H9 (cell line): ENCODE data around the gene JPH2. TPM values are rescaled to one million over a fixed set of nuclear protein-coding genes. Genes with fewer than 3 reads are reported as not detected.

Experiments used
- DNase-seq: peaks from one replicate; pipeline ENCODE4 v3.0.0-alpha.2; 2017
- H2AFZ ChIP-seq: one replicate; pipeline ENCODE4 v1.6.1; 2013; ENCODE audit warnings: mild to moderate bottlenecking, low read length, control low read depth, moderate library complexity
- H2AK5ac ChIP-seq: 2 replicates; pipeline ENCODE4 v1.6.1; 2013; ENCODE audit warnings: low read length, control low read depth, mixed read lengths; ENCODE audit not compliant: insufficient read length
- H2BK120ac ChIP-seq: one replicate; pipeline ENCODE4 v1.6.1; 2013; ENCODE audit warnings: low read depth, mild to moderate bottlenecking, low read length, control low read depth, inconsistent platforms; ENCODE audit not compliant: poor library complexity, severe bottlenecking
- H2BK12ac ChIP-seq: 2 replicates; pipeline ENCODE4 v1.6.1; 2013; ENCODE audit warnings: low read length, control low read depth, mixed read lengths, low read depth; ENCODE audit not compliant: insufficient read length
- H2BK15ac ChIP-seq: 2 replicates; pipeline ENCODE4 v1.6.1; 2013; ENCODE audit warnings: low read depth, low read length, control low read depth
- H2BK20ac ChIP-seq: one replicate; pipeline ENCODE4 v1.6.1; 2013; ENCODE audit warnings: low read depth, mild to moderate bottlenecking, low read length, control low read depth, inconsistent platforms; ENCODE audit not compliant: poor library complexity, severe bottlenecking
- H2BK5ac ChIP-seq: 2 replicates; pipeline ENCODE4 v1.6.1; 2013; ENCODE audit warnings: low read length, control low read depth, mixed read lengths; ENCODE audit not compliant: insufficient read length
- H3K14ac ChIP-seq: 2 replicates; pipeline ENCODE4 v1.6.1; 2013; ENCODE audit warnings: low read length, control low read depth; ENCODE audit not compliant: insufficient read depth
- H3K18ac ChIP-seq: 2 replicates; pipeline ENCODE4 v1.6.1; 2013; ENCODE audit warnings: low read depth, mild to moderate bottlenecking, mixed read lengths, low read length, control low read depth; ENCODE audit not compliant: insufficient read length
- H3K23ac ChIP-seq: 2 replicates; pipeline ENCODE4 v1.6.1; 2013; ENCODE audit warnings: low read length, control low read depth, mixed read lengths, low read depth; ENCODE audit not compliant: insufficient read length
- H3K23me2 ChIP-seq: 2 replicates; pipeline ENCODE4 v1.6.1; 2013; ENCODE audit warnings: low read depth, mild to moderate bottlenecking, mixed read lengths, low read length, control low read depth; ENCODE audit not compliant: insufficient read length, poor library complexity, severe bottlenecking
- H3K27ac ChIP-seq: 2 replicates; pipeline ENCODE4 v1.5.1; 2013; ENCODE audit warnings: low read length, control low read depth, mixed read lengths, low read depth; ENCODE audit not compliant: insufficient read length
- H3K27me3 ChIP-seq: 2 replicates; pipeline ENCODE4 v1.6.1; 2013; ENCODE audit warnings: low read length, control low read depth, inconsistent platforms; ENCODE audit not compliant: insufficient read depth
- H3K4ac ChIP-seq: 2 replicates; pipeline ENCODE4 v1.6.1; 2013; ENCODE audit warnings: low read depth, mild to moderate bottlenecking, control low read depth, inconsistent platforms, low read length, moderate library complexity
- H3K4me1 ChIP-seq: 2 replicates; pipeline ENCODE4 v1.6.1; 2013; ENCODE audit warnings: low read length, control low read depth, inconsistent platforms; ENCODE audit not compliant: insufficient read depth
- H3K4me2 ChIP-seq: 2 replicates; pipeline ENCODE4 v1.6.1; 2013; ENCODE audit warnings: low read length, control low read depth, mixed read lengths; ENCODE audit not compliant: insufficient read length, insufficient read depth
- H3K56ac ChIP-seq: 2 replicates; pipeline ENCODE4 v1.6.1; 2013; ENCODE audit warnings: low read depth, mild to moderate bottlenecking, mixed read lengths, low read length, control low read depth; ENCODE audit not compliant: insufficient read length
- H3K79me1 ChIP-seq: 2 replicates; pipeline ENCODE4 v1.6.1; 2013; ENCODE audit warnings: low read depth, mild to moderate bottlenecking, moderate library complexity, low read length, control low read depth, inconsistent platforms; ENCODE audit not compliant: insufficient read depth, poor library complexity, severe bottlenecking
- H3K79me2 ChIP-seq: 2 replicates; pipeline ENCODE4 v1.6.1; 2013; ENCODE audit warnings: low read length, control low read depth, inconsistent platforms; ENCODE audit not compliant: insufficient read depth
- H3K9ac ChIP-seq: 2 replicates; pipeline ENCODE4 v1.6.1; 2013; ENCODE audit warnings: low read length, control low read depth, mixed read lengths; ENCODE audit not compliant: insufficient read length; ENCODE audit errors: extremely low read depth
- H3K9me3 ChIP-seq: one replicate; pipeline ENCODE4 v1.6.1; 2013; ENCODE audit warnings: low read depth, low read length, inconsistent platforms; ENCODE audit not compliant: control insufficient read depth
- H3T11ph ChIP-seq: one replicate; pipeline ENCODE4 v1.6.1; 2013; ENCODE audit warnings: mild to moderate bottlenecking, low read length, control low read depth, inconsistent platforms
- H4K20me1 ChIP-seq: one replicate; pipeline ENCODE4 v1.6.1; 2013; ENCODE audit not compliant: control insufficient read depth, insufficient read length, insufficient read depth
- H4K5ac ChIP-seq: 2 replicates; pipeline ENCODE4 v1.6.1; 2013; ENCODE audit warnings: low read depth, mild to moderate bottlenecking, mixed read lengths, low read length, control low read depth; ENCODE audit not compliant: insufficient read length
- H4K8ac ChIP-seq: replicated peaks from 2 replicates; pipeline ENCODE4 v1.6.1; 2013; ENCODE audit warnings: low read length, control low read depth, mixed read lengths, low read depth; ENCODE audit not compliant: insufficient read length
- H4K91ac ChIP-seq: 2 replicates; pipeline ENCODE4 v1.6.1; 2013; ENCODE audit warnings: low read depth, mild to moderate bottlenecking, moderate library complexity, mixed read lengths, low read length, control low read depth; ENCODE audit not compliant: insufficient read length
- H3K27ac Mint-ChIP-seq, 3 experiments: 2 replicates in 2 of 3; 3 replicates in 1 of 3; pipeline ENCODE4 v1.8.0; 2020 to 2021; ENCODE audit warnings: mixed read lengths in 3 of 3, mild to moderate bottlenecking in 1 of 3, moderate library complexity in 1 of 3
- H3K27me3 Mint-ChIP-seq: 2 replicates; pipeline ENCODE4 v1.8.0; 2021; ENCODE audit warnings: low read depth, mild to moderate bottlenecking, moderate library complexity, mixed read lengths
- H3K36me3 Mint-ChIP-seq, 3 experiments: 2 replicates in 2 of 3; 3 replicates in 1 of 3; pipeline ENCODE4 v1.8.0; 2020 to 2021; ENCODE audit warnings: low read depth in 3 of 3, mixed read lengths in 3 of 3; ENCODE audit not compliant: insufficient read depth in 1 of 3
- H3K4me1 Mint-ChIP-seq, 2 experiments: 2 replicates each; pipeline ENCODE4 v1.8.0; 2020; ENCODE audit warnings: mixed read lengths in 2 of 2
- H3K4me3 Mint-ChIP-seq, 2 experiments: 2 replicates in 1 of 2; 3 replicates in 1 of 2; pipeline ENCODE4 v1.8.0; 2020 to 2021; ENCODE audit warnings: mild to moderate bottlenecking in 2 of 2, mixed read lengths in 2 of 2, moderate library complexity in 1 of 2
- H3K9me3 Mint-ChIP-seq, 2 experiments: 2 replicates in 1 of 2; 3 replicates in 1 of 2; pipeline ENCODE4 v1.8.0; 2020; ENCODE audit warnings: mild to moderate bottlenecking in 2 of 2, mixed read lengths in 2 of 2, moderate library complexity in 1 of 2
- WGBS: extraction: QIAGEN DNeasy Blood & Tissue Kit; methylation state at CpG from one replicate; pipeline ENCODE4 v1.1.7; 2013; ENCODE audit warnings: missing lambda C conversion rate, low lambda C conversion rate, mixed read lengths; ENCODE audit not compliant: insufficient read length; ENCODE audit errors: extremely low coverage; 5-methylcytosine and 5-hydroxymethylcytosine counted together
- total RNA-seq: library from RNA; stranded (reverse); gene quantifications from 2 replicates; pipeline ENCODE4 v1.2.1, GENCODE V29; 2021
- TF ChIP-seq, protein P1 (sequence below): fragments of 200-600 bp; sonication (generic); conservative IDR thresholded peaks from 3 replicates; pipeline ENCODE4 v1.8.0; 2021; ENCODE audit warnings: antibody characterized with exemption, mild to moderate bottlenecking

Gene JPH2
- total RNA-seq, 1 experiment from 2014 or later = 0.31 TPM

DNA sequence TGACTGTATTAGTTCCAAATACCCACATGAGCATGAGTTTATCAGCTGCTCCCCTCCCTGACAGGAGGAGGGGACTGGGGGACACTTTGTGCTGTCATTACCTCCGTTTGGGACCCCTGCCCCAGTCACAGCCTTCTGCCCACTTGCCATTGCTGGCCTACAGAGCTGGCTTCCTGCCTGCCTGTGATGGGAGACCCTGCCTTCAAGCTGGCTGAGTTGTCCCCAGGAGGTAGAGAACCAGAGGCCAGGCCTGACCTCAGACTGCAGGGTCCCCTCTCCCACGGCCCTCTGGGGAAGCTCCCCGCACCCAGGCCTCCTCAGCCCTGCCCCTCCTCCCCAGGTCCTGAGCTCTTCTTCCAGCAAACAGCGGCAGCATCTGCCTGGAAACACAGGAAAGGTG, 105.5 kb downstream of the JPH2 start:
- Histone ChIP-seq H3K9ac (no peak overlapping the region), H3K18ac (no peak overlapping the region), H3K79me1 (no peaks in the 10 kb centered on the region), H3K4me2 (no peak overlapping the region), H4K20me1 (no peaks in the 10 kb centered on the region), H2AK5ac (no peak overlapping the region), H3K23me2 (no peaks in the 10 kb centered on the region), H4K5ac (no peak overlapping the region), H3K23ac (no peak overlapping the region), H3T11ph (no peak overlapping the region), H2BK5ac (no peak overlapping the region), H3K14ac (no peak overlapping the region; the same call in 1 of the 2 replicates), H3K9me3 (no peaks in the 10 kb centered on the region), H3K4ac (no peak overlapping the region), H2BK120ac (no peak overlapping the region), H3K56ac (no peak overlapping the region), H2AFZ (no peak overlapping the region), H3K79me2 (no peaks in the 10 kb centered on the region), H2BK15ac (no peak overlapping the region), H4K91ac (no peak overlapping the region), H3K27ac (no peak overlapping the region), H2BK12ac (no peak overlapping the region), H2BK20ac (no peak overlapping the region), H3K4me1 (no peaks in the 10 kb centered on the region), H3K27me3 (no peaks in the 10 kb centered on the region), H4K8ac (no peak overlapping the region)
- Mint-ChIP-seq H3K36me3 (no peaks in the 10 kb centered on the region), H3K9me3 (no peaks in the 10 kb centered on the region), H3K27me3 (no peaks in the 10 kb centered on the region), H3K4me1 (no peaks in the 10 kb centered on the region), H3K27ac (no peak overlapping the region), H3K4me3 (no peak overlapping the region)
- DNase-seq = no peak
- no CpG with 5 or more reads among the region's 4 CpGs for WGBS
- TF ChIP-seq, protein P1, sequence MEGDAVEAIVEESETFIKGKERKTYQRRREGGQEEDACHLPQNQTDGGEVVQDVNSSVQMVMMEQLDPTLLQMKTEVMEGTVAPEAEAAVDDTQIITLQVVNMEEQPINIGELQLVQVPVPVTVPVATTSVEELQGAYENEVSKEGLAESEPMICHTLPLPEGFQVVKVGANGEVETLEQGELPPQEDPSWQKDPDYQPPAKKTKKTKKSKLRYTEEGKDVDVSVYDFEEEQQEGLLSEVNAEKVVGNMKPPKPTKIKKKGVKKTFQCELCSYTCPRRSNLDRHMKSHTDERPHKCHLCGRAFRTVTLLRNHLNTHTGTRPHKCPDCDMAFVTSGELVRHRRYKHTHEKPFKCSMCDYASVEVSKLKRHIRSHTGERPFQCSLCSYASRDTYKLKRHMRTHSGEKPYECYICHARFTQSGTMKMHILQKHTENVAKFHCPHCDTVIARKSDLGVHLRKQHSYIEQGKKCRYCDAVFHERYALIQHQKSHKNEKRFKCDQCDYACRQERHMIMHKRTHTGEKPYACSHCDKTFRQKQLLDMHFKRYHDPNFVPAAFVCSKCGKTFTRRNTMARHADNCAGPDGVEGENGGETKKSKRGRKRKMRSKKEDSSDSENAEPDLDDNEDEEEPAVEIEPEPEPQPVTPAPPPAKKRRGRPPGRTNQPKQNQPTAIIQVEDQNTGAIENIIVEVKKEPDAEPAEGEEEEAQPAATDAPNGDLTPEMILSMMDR = no peak
